Adipose tissue (tissue), 3 donors: ENCODE measurements around the gene MDP1. TPM values are rescaled to one million over a fixed set of nuclear protein-coding genes. Genes with fewer than 3 reads are reported as not detected.
A peak's percentile ranks its signal among the peaks of the same experiment; 100 is the strongest.
"Not testable (repeated sequence)": the region's sequence is repeated elsewhere in the genome, so short reads cannot be mapped to it uniquely, and the experiment has no call there.

Experiments
- H3K27ac ChIP-seq: one replicate; pipeline ENCODE4 v1.5.1; 2013; ENCODE audit warnings: low read depth, low read length
- WGBS, 3 donors: extraction: QIAGEN DNeasy Blood & Tissue Kit; methylation state at CpG; one replicate each; pipeline ENCODE4 v1.1.7; 2013; 5-methylcytosine and 5-hydroxymethylcytosine counted together
- polyA plus RNA-seq, 3 donors: library from polyadenylated mRNA; stranded (reverse); fragments of 200-250 nt; gene quantifications; one replicate each; pipeline ENCODE4 v1.2.3, GENCODE V29; 2013
- donor health status: healthy with polysubstance abuse.
- donor health status: Bipolar disorder and iron deficiency.
- donor health status: healthy.

The MDP1 gene
- polyA plus RNA-seq, 3 donors, result 17.7 to 47.6 (median 21.9) TPM

DNA sequence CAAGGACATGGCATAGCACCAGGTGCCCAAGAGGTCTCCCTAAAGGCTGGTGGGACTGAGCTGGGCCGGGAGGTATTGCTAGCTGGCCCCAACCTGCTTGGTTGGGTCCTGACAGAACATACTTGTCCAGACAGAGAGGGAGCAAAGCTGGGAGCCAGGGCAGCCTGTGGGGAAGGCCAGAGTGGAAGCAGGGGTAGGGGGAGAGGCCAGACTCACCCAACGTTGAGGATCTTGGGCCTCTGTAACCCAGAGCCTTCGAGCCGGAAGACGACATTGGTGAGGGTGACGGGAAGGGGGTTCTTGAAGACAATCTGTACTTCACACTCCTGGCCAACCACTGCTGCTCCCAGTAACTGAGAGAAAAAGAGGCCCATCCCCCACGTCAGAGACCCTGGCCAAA is 38.1 kb upstream of the MDP1 start:
- no peak overlapping the region for H3K27ac ChIP-seq

DNA sequence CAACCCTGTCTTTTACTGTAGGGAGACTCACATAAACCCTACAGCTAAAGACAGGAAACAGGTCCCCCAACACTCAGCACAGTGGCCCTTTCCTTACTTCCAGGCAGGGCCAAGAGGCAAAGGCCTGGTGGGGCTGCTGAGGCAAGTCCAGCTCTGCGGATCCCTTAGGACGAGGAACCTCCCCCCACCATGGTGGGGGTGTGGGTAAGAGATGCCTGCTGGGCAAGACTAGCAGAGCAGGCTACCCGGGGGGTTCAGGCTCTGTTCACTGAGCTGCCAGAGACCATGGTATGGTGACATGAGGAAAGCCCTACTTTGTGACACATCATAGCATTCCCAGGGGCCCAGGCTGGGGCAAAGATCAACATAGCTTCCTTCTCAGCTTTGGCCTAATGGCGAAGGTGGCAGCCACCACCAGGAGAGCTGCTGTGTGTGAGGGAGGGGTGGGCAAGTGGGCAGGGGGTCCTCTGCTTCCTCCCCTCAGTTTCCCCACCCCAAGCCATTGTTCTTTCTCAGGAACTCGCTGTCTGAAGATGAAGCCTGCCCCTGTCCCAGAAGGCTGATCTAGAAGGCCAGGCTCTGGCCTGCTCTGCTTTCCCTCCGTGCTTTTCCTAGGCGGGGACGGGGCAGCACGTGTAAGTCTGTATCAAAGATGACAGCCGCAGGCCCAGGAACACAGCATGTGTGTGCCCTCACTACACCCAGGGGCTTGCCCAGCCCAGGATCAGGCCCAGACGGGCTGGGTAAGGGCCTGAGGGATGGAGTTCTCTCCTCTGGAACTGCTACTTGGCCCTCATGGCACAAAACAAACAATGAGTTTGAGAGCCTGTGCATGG is 36.6 kb upstream of the MDP1 start:
- no peak overlapping the region for H3K27ac ChIP-seq
- WGBS, 3 donors, result 77 to 85% (median 81%) methylated on average over 11 of the region's 11 CpGs

More for the DNA sequence above, 38.1 kb upstream of the MDP1 start:
- WGBS, 3 donors, result 78 to 89% (median 88%) methylated on average over 7 of the region's 7 CpGs

DNA sequence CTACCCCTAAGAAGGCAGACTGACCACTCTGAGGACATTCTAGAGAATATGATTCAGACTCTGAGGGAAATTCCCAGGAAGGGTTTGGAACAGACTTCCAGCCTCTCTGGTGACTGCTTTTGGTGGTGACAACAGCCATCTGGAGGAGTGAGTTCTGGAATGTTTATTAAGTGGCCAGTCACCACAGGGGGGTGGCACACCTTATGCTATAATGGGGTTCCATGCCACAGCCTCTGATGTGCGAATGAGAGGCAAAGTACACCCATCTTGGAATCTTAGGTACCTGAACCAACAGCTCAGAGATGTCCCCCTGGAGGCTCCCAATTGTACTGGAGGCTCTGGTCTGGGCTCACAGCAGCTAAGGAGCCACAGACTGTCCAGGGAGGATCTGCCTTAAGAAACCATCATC is 36.0 kb upstream of the MDP1 start:
- no peak overlapping the region for H3K27ac ChIP-seq
- WGBS, 3 donors, result 94 to 95% (median 94%) methylated on average over 1 of the region's 1 CpG

DNA sequence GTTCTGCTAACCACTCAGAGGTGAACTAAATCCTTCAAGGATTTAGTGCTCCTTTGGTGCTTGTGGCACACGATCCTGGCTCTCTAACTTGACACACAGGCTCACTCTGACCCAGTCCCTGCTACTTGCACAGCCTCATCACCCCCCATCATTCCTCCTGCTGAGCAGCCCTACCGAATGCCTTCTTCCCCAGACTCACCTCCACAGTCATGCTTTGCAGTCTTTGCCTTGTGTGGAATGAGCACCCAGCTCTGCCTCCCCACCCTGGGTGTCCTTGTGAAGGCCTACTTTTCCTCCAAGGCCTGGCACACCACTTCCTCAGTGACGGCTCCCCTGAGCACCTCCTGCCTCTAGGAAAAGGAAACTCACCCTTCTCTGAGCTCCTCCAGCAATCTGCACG is 34.5 kb upstream of the MDP1 start:
- H3K27ac ChIP-seq, result no peak overlapping the region

DNA sequence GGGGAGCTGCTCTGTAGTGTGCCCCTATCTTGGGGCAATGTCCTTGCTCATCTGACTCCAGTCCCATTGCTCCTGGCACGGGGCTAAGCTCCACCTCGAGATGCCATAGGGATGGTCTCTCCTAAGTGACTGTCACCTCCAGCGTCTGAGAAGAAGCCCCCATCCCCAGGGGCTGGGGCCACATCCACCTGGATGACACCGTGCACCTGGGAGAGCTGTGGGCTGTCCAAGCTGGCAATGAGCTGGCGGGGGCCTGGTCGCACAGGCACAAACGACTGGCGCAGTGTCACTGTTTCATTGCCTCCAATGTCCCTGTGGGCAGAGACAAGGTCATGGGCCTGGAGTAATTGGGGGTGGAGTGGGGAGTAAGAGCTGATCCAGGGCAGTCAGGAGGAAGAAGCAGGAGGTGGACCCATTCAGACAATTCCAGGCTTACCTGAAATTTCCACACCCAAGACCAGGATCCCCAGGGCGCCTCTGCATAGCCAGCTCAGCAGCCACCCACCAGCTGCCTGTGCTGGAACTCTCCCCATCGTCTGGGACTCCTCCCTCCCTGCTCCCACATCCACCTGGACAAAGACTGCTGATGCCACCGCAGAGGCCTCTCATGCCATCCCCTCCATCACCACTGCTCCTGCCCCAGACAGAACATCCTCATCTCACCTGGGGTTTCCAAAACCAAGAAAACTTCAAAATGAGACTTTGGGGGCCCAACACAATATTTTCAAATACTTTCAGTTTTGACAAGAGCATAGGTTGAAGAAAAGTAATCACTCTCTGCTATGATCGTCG is 33.6 kb upstream of the MDP1 start:
- WGBS, 3 donors, result 68 to 82% (median 77%) methylated on average over 13 of the region's 13 CpGs
- H3K27ac ChIP-seq, result no peak overlapping the region

More for the DNA sequence above, 34.5 kb upstream of the MDP1 start:
- 54 to 61% (median 56%) methylated on average over 4 of the region's 4 CpGs for WGBS, 3 donors

DNA sequence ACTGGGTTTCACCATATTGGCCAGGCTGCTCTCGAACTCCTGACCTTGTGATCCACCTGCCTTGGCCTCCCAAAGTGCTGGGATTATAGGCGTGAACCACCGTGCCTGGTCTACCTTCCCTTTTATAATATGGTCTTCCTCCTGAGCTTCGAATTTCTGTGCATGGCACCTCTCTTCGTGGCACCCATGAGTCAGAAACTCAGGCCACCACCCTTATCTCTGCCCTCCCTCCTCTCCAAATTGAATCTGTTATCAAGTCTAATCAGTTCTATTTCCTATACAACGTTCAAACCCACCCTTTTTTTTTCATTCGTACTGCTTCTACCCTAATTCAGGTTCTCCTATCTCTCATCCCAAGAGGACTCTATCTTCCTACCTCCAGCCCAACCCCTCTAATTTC is 31.6 kb upstream of the MDP1 start:
- WGBS, 3 donors, result 73 to 78% (median 75%) methylated on average over 7 of the region's 7 CpGs
- no peak overlapping the region for H3K27ac ChIP-seq

DNA sequence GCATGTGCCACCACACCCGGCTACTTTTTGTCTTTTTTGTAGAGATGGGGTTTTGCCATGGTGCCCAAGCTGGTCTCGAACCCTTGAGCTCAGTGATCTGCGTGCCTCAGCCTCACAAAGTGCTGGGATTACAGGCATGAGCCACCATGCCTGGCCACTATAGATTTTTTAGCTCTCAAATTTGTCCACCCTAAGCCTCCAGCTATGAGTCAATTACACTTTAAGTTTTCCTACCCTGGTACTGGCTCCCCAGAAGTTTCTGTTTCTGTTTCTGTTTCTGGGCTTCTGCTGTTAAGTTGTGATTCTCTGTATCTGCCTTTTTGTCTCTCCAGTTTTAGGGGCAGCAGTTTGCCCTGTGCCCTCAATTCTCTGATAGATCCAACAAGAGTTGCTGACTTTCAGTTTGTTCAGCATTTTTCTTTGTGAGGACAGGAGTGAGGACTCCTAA is 30.9 kb upstream of the MDP1 start:
- H3K27ac ChIP-seq, result no peak overlapping the region
- WGBS, 3 donors, result 80 to 88% (median 87%) methylated on average over 3 of the region's 3 CpGs

DNA sequence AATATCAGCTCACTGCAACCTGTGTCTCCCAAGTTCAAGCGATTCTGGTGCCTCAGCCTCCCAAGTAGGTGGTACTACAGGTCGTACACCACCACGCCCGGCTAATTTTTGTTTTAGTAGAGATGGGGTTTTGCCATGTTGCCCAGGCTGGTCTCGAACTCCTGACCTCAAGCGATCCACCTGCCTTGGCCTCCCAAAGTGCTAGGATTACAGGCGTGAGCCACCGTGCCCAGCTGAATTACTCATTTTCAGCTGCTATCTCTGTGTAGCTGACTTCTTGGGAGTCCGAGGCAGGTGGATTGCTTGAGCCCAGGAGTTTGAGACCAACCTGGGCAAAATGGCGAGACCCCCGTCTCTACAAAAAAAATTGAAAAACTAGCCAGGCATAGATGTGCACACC is 29.5 kb upstream of the MDP1 start:
- 84 to 95% (median 92%) methylated on average over 11 of the region's 11 CpGs for WGBS, 3 donors
- not testable (repeated sequence) for H3K27ac ChIP-seq

DNA sequence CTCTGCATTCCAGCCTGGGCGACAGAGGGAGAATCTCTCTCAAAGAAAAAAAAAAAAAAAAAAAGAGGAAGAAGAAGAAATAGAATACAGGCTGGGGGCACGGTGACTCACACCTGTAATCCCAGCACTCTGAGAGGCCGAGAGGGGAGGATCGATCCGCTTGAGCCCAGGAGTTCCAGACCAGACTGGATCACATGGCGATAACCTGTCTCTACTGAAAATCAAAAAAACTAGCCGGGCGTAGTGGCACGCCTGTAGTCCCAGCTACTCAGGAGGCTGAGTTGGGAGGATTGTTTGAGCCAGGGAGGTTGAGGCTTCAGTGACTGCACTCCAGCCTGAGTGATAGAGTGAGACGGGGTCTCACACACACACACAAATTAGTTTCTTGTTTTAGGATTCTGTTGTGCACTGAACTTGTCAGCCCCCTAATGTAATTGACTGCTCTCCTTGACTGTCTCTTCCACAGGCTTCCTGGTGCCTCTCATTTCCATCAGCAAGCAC is 27.5 kb upstream of the MDP1 start:
- H3K27ac ChIP-seq, result peak overlapping the region; percentile 89
- 46 to 53% (median 49%) methylated on average over 9 to 10 of the region's 10 CpGs for WGBS, 3 donors

DNA sequence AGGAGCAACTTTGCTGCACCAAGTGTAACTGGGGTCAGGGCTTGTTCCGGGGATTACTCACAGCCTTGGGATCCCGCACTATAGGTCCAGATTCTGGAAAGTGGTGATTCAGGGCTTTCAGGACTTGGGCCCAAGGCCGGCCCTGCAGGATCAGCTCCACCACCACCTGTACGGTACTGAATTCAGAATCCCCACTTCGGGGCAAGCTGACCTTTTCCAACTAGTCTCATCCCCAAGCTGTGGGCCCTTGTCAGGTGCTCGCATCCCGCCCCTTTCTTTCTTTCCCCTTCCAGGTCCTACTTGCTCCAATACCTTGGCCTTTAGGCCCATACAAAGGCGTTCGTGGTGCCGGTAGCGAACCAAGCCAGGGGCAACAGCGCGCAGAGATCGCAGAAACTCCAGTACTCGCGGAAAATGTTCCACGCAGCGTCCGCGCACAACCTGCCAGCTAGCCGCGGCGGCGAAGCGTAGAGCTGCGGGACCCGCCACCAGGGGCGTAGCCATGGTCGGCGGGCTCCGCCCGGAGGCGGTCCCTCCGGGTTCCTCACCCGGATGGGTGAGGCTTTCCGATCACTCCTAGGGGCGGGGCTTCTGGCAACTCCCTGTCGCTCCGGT is 26.1 kb upstream of the MDP1 start:
- WGBS, 3 donors, result 1 to 2% (median 2%) methylated on average over 39 of the region's 39 CpGs
- no peak overlapping the region for H3K27ac ChIP-seq

DNA sequence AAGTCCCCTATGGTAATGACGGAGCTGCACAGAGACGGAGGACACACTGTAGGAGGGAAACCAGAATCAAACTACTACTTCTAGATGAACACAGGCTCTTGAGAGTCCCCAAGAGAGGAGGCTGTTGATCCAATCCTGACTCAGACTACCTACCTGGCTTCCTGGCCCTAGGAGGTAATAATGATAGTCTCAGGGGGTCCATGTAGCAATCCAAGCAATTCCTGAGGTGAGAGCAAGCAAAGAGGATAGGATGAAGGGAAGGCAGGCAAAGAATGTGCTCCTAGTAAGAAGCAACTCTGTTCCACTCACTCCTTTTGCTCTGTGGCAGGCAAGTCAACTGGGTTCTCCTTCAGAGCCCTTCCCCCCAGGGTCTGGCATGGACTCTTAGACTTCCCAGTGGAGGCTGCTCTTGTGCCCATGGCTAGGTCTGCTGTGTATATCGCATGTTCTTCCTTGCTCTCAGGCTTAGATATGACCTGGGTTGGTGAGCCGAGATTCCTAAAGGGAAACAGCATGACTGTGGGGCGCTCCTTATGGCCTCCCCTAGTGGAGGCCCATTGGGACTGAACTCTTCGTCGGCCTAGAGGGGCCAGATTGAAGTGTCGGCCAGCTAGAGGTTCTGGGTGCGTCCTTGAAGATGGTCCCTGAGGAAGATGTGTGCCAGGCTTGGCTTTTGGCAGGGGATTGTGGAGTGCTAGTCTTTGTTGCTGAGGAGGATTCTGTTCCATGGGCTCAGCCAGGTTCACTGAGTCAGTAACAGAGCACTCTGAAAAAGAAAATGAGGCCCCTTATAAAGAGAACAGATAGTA is 24.4 kb upstream of the MDP1 start:
- no peak overlapping the region for H3K27ac ChIP-seq
- 85 to 94% (median 88%) methylated on average over 9 of the region's 9 CpGs for WGBS, 3 donors

DNA sequence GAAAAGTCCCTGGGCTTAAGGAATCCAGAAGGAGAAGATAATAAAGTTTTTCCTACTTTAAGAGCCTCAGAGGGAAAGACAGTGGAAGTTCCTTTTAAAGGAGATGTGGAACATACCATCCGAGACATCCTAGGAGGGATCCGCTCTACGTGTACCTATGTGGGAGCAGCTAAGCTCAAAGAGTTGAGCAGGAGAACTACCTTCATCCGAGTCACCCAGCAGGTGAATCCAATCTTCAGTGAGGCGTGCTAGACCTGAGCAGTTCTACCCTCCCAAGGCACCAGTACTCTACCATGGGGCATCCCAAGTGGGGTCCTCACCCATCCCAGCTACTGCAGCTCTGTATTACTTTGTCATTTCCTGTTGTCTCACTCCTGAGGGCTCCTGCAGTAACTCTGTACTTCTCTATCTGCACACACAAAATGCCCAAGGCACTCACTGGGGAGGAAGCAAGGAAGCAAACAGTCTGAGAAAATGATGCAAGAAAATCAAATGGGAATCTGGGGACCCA is 22.7 kb upstream of the MDP1 start:
- H3K27ac ChIP-seq, result no peak overlapping the region
- 85 to 91% (median 87%) methylated on average over 5 of the region's 5 CpGs for WGBS, 3 donors

DNA sequence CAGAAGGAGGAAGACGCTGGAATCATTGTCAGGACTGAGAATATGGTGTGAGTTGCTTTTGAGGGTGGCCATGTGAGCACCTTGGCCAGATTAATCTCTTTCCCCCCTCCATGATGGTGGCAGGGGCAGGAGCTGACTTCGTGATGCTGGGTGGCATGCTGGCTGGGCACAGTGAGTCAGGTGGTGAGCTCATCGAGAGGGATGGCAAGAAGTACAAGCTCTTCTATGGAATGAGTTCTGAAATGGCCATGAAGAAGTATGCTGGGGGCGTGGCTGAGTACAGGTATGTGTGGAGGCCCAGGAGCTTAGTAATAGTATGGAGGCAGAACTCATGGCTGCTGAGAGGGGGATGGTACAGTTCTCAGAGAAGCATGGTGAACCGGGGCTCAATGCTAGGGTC is 22.3 kb upstream of the MDP1 start:
- 81 to 92% (median 85%) methylated on average over 5 of the region's 5 CpGs for WGBS, 3 donors
- no peak overlapping the region for H3K27ac ChIP-seq

DNA sequence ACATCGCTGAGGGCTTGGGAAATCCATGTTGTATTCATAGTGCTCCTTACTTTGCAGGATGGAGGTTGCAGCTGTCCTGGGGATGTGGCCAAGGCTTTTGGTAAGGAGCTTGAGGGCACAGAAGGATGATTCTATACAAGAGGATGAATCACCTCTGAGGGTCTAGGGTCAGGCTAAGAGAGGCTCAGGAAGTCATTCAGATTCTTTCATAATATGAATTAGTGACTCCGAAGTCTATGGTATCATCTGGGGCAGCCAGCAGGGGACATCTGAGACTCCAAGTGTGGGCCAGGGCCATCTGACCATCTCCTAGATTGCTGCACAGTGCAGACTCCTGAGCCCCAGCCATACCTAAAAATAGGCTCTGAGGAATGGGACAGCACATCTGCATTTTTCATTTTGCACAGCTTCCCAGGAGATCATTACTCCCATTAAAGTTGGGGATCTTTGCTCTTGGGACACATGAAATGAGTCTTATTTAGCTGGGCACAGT is 21.6 kb upstream of the MDP1 start:
- H3K27ac ChIP-seq, result no peak overlapping the region
- 87 to 91% (median 90%) methylated on average over 2 of the region's 2 CpGs for WGBS, 3 donors

DNA sequence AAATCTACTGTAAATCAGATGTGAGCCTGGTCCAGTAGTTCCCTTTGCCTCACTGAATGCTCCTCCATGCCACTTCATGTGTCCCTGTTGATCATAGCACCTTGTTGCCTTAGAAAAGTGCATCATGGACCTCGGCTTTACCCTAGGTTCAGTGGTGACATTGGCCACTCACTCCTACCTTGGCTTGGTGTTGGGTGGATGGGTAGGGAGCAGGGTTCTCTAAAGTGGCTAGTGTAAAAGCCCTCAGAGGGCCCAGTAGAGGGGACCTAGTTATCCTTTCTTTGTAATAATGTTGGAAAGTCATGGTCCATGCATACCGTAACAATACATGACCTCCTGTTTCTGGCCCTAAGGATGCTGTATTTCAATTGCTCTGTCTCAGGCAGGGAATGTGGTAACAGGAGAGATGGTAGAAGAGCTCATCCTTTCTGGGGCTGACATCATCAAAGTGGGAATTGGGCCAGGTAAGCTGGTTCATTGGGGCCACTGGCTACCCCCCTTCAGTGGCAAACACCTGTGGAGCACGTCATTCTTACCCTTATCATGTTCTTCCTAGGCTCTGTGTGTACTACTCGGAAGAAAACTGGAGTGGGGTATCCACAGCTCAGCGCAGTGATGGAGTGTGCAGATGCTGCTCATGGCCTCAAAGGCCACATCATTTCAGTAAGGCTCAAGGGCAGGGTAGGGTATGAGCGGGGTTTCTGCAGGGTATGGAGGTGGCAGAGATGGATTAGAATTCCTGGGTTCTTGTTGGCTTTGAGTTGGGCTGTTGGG is 21.0 kb upstream of the MDP1 start:
- WGBS, 3 donors, result 89 to 94% (median 94%) methylated on average over 6 of the region's 6 CpGs

DNA sequence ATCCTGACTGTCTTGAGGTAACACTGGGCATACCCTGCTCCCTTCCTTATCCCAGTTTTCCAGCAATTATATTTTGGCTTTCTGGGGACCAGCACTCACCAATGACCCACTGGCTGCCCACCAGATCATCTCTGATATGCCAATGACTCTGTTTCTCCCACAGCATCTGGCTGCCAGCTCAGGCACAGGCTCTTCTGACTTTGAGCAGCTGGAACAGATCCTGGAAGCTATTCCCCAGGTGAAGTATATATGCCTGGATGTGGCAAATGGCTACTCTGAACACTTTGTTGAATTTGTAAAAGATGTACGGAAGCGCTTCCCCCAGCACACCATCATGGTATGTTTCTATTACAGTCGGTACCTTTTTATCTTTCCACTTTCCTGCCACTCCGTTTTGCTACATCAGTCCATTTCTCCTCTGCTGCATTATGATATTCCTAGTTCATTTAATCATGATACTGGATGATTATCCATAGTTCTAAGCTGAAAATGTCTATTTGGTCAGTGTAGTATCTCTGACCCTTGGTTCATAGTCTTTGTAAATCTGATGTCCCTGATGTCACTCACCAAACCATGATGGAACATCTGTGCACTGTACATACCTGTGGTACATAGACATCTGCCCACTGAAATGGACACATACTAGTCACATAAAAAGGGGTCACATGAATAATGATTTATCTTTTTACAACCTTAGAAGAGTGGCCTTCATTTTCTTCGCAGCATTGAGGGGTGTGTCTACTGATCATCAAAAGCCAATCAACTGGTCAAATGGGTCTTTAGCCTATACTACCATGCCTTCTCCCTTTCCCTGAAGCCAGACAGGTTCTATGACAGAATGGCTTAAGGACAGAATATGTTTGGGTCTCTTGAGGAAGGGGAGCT is 20.2 kb upstream of the MDP1 start:
- 87 to 93% (median 91%) methylated on average over 5 of the region's 5 CpGs for WGBS, 3 donors
- H3K27ac ChIP-seq, result no peak overlapping the region

More for the DNA sequence above, 21.0 kb upstream of the MDP1 start:
- no peak overlapping the region for H3K27ac ChIP-seq
